ENCODE measurements around the gene MTHFSD.
"Not testable (repeated sequence)": the region's sequence is repeated elsewhere in the genome, so short reads cannot be mapped to it uniquely, and the experiment has no call there.

Gene MTHFSD, protein sequence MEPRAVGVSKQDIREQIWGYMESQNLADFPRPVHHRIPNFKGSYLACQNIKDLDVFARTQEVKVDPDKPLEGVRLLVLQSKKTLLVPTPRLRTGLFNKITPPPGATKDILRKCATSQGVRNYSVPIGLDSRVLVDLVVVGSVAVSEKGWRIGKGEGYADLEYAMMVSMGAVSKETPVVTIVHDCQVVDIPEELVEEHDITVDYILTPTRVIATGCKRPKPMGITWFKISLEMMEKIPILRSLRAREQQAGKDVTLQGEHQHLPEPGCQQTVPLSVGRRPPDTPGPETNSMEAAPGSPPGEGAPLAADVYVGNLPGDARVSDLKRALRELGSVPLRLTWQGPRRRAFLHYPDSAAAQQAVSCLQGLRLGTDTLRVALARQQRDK

DNA sequence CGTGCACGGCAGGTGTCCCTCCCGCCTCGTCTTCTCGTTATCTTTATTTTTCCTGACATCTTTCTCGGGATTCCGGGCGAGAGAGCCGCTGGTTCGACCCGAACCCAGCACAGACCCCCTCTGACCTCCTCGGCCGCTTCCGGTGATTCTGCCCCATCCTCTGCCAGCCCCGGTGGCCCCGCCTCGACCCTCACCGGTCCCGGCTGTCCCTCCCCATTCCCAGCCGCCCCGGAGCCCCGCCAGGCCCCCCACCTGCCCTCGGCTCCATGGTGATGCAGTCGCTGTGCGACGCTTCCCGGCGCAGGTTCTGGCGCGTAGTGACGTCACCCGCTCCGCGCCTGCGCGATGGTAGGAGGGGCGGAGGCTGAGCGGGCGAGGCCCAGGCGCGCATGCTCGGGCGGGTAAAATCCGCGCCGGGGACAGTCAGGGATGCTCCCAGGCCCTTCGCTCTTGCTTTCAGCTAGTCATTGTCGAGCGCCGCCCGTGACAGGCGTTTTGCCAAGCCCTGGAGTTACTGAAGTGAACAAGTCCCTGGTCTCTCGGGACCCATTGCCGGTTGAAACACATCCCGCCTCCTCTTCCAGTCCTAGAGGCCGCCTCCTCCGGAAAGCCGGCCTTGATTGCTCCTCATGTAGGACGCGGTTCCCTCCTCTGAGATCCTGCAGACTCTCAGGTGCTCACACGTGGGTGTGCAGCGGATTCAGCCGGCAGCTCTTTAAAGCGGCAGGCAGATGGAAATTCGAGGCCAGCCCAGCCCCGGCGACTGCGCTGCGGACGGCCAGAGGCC is at the start of gene MTHFSD:
MTHFSD (minus strand) TSS at position 319 of the 787 bp plus-strand sequence; CDS start at position 268, 51 bp downstream.
- peak; percentile 92 for DNase-seq (ENCODE audit: low spot score)

DNA sequence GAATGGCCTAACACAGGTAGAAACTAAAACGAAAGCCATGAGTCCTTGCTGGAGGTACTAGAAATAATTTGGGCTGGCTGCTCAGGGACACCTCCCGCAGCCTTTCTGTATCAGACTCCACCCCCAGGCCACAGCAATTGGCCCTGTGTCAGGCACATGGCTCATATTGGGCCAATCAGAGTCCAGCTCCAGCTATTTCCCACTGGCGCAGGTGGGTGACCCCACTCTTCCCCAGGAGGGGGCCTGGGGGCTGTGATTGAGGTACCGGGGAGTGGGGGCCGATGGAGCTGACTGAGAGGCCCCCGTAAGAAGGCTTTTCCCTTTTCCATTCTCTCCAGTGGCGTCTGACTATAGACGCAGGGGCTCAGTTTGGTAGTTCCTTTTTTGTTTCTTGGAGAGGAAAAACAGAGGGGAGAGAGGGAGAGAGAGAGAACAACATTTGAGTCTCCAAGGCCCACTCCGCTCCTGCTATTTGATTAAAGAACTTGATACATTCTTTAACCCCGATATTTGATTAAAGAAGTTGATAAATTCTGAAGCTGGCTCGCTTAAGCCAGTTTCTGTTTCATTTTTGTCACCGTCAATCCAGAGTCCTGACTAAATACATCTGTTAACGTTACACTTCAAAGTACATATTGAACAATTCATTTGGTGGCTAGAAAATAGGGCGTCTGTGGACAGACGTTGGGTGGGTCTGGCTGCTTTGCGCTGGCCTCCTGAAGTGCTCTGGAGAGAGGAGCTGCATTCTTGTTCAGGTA is 49.6 kb upstream of the MTHFSD start:
- DNase-seq (ENCODE audit: low spot score): peak; percentile 41

DNA sequence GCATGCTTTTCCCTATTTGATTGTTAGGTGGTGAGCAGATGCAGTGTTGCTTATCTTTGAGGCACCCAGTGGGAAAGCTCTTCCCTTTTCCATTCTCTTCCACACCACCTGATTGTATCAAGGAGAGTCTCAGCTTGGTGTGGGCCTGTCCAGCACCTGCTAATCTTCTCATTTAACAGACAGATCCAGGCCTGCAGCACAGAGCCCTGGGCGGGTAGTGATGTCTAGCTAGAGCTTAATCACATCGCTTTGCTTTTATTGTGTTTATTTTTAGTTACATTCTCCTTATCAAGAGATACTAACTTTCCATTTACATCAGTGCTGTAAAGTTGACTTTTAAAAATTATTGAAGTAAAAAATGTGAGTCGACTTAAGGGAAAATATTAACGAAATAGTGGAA is 47.5 kb upstream of the MTHFSD start:
- DNase-seq (ENCODE audit: low spot score): no peak

DNA sequence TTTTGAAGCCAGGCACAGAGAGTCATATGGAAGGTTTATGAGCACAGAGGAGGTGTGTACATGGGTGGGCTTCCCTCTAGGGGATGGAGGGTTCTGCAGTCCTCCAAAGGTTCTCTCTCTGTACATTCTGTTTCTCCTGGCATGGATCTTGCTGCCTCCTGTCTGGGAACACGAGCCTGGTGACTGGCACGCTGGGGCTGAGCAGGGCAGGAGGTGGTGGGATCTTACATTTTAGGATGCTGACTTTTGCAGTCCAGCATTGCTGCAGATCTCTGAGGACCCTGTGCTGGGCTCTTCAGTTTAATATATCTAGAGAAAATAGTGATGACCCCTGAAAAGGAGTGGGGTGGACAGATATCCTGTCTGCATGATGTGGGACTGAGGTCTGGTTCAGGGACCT is 46.3 kb upstream of the MTHFSD start:
- no peak for DNase-seq (ENCODE audit: low spot score)

DNA sequence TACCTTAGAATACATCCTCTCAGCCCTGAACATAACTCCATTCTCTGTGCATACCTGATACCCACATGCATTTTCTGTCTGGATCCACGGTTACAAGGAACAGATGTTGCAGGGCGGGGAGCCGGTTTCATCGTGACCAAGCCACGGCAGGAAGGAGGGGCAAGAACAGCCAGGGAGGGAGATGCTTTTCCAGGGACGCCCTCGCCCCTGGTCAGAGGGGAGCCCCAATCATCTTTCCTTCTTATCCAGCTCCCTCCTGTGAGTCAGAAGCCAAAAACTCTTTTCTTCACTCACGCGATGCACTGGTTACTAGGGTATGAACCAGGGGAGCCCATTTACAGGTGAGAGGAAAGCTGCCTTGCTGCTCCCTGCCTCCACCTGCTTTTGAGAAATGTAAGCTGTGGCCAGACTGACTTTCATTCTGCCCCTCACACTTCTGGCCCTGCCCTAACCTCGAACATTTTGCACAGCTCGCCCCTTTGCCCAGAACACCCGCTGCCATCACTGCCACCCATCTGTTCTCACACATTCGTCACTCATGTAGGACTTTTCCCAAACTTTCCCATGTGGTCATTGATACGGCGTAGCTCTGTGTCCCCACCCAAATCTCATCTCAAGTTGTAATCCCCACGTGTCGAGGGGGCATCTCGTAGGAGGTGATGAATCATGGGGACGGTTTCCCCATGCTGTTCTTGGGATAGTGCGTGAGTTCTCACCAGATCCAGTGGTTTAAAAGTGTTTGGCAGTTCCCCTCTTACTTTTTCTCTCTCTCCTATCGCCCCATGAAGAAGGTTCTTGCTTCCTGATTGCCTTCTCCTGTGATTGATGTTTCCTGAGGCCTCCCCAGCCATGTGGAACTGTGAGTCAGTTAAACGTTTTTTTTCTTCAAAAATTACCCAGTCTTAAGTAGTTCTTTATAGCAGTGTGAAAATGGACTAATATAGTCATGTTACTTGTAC is 43.9 kb upstream of the MTHFSD start:
- DNase-seq (ENCODE audit: low spot score): no peak

DNA sequence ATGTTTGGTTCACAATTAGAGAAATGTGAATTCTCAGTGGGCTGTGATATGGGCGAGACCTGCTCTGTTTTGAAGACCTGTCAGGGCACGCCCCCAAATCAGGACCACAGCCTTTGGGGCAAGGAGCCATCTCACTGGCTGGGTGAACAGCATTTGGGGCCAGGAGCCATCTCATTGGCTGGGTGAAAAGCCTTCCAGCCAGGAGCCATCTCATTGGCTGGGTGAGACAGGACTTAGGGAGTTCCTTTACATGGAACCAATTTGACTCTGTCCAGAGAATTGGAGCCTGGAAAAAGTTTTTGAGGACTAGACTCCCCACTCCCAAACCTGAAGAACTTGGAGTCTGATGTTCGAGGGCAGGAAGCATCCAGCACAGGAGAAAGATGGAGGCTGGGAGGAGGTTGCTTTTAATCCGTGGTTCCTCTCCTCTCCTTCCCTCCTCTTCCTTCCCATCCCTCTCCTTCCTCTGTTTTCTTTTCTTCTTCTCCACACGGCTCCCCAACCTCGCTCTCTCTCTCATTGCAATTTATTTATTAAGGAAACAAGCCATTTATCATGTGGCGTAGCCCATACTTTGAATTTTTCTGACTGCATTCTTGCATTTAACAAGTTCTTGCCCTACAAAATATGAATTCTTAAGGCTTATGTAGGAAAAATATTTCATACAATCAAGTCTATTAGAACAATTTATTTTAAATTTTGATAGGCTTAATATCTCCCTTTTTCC is 43.0 kb upstream of the MTHFSD start:
- DNase-seq (ENCODE audit: low spot score): no peak

DNA sequence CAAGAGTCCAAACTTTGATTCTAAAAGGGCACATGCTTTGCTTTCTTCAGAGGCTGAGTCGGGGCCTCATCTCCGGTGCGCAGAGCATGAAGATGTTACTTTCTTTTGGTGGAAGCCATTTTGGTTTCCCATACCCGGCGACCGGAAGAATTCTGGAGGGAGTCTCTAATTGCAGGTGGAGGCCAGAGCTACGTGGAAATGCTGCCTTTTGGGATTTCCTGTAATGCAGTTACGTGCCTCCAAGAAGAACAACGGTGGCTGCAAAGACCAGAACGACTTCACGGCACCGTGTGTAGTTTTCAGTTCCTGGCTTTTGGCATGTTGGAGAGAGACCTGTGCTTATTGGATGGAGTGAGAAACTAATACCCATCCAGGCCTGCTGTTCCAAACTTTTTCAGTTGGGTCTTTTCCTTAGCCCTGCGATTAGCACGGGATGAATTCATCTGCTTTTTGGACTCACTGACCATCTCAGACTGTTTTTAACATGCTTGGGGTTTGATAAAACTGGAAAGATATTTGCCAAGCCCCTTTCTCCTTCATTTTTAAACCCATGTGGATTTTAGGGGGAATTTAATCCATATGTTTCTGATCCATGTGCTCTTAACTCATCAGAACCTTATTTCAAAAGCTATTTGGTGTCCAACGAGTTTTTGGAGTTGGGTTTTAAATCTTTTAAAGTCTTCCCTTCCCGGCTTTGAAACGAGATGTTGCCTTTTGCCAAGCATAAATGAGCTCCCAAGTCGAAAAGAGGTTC is 42.3 kb upstream of the MTHFSD start:
- DNase-seq (ENCODE audit: low spot score): no peak

DNA sequence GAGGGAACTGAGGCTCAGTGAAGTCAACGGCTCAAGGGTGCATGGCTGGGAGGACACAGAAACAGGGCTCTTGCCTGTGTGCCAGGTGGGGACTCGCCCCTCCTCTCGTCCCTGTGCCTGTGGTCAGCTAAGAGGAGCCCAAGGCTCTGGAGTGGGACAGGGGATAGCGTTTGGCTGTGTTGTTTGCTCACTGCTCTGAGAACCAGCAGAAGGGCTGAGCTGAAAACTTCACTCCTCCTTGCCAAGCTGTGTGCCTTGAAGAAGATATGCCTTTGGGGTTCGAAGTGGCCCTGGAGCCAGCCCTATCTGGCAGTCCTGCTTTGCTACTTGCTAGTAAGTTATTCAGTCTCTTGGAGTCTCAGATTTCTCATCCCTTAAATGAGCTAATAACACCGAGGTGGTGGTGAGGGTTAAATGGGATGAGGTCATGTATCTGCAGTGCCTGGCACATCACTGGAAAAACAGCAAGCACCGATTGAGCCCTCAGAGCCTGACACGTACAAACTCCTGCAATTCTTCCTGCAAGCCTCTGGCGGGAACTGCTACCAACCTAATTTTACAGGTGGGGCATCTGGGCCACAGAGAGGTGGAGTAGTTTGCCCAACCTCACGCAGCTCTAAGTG is 41.1 kb upstream of the MTHFSD start:
- no peak for DNase-seq (ENCODE audit: low spot score)

DNA sequence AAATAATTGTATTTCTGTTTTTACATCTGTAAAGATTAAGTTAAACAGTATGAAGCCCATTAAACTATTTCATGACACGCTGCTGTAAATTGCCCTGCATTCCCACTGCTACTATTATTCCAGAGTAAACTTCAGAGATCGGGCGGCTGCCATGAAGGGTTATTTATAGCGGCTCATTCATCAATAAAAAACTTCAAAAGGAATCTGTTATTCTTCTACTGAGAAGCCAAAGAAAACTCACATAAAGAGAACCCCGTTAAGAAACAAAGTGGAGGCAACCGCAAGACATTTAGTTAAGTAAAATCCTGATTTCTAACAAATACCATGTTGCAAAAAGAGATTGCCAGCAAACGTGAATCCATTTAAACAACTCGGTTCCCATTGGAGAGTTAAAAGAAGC is 39.7 kb upstream of the MTHFSD start:
- no peak for DNase-seq (ENCODE audit: low spot score)

DNA sequence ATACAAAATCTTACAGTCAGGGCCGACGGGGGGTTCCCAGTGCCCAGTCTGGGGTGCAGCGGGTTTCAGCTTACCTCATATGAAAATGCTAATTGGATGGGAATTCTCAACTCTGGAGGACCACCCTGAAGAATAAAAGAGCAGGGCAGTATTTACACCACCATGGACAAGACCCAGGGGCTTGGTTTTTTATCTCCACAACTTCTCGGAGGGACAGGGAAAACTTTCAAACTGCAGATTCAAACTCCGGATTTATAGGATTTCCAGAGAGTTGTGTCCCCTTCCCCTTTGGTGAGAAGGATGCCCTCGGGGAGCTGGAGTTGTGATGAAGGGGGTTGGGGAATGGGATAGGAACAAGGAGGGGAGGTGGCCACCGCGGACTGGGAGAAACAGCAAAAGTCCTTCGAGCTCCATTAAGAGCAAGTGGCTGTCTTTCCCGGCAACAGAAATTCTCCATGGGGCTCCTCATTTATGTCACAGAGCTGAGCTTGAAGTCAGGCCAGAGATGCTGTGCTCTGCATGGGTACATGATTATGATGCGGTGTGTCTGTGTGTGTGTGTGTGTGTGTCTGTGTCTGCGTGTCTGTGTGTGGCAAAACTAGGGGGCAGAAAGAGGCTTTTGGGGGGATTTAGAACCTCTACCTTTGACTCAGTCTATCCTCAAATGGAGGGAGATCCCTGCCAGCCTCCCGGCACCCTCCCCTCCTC is 39.0 kb upstream of the MTHFSD start:
- DNase-seq (ENCODE audit: low spot score): no peak

DNA sequence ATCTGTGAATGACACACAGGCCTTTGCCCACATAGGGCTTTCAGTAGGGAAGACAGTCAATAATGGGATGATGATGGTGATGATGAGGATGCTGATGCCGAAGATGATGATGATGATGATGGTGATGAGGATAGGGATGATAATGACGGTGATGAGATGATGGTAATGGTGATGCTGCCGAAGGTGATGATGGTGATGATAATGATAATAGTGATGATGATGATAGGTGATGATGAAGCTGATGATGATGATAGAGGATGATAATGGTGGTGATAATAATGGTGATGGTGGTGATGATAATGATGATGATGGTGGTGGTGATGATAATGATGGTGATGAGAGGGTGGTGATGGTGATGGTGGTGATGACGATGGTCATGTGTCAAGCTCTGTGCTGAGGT is 36.2 kb upstream of the MTHFSD start:
- no peak for DNase-seq (ENCODE audit: low spot score)

DNA sequence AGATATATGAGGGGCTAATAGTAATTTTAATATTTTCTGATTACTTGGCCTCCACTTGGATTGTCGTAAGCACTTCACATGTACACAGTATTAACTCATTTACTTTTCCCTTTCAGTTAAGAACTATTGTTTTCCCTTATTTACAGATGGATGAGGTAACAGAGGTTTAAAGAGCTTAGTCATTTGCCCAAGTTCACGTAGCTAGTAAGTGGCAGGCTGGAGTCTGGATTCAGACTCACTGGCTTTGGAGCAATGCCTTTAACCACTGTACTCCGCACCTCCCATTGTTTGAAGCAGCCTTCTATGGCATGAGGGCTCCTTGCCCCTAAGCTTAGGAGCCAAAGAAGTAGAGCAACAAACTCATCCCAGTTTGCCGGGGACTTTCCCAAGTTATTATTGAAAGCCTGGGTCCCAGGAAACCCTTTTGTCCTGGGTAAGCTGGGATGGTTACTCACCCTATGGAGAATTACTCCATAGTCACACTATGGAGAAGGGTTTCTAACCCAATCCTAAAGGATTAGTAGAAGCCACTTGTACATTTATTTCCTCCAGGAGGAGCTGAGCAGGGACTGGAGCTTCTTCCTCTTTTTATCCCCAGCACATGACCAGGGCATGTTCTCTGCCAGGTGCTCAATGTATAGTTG is 35.6 kb upstream of the MTHFSD start:
- no peak for DNase-seq (ENCODE audit: low spot score)

DNA sequence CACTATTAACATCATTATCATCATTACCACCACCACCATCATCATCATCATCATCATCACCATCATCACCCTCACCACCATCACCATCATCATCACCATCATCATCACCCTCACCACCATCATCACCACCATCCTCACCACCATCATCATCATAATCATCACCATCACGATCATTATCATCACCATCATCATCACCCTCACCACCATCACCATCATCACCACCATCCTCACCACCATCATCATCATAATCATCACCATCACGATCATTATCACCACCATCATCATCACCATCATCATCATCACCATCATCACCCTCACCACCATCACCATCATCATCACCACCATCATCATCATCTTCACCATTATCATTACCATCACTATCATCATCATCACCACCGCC is 32.9 kb upstream of the MTHFSD start:
- DNase-seq (ENCODE audit: low spot score): not testable (repeated sequence)

DNA sequence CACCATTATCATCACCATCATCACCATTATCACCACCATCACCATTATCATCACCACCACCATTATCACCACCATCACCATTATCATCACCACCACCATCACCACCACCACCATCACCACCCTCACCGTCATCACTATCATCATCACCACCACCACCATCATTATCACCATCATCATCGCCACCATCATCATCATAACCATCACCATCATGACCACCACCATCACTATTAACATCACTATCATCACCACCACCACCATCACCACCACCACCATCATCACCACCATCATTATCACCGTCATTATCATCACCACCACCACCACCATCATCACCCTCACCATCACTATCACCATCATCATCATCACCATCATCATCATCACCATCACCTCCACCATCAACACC is 32.5 kb upstream of the MTHFSD start:
- no peak for DNase-seq (ENCODE audit: low spot score)

DNA sequence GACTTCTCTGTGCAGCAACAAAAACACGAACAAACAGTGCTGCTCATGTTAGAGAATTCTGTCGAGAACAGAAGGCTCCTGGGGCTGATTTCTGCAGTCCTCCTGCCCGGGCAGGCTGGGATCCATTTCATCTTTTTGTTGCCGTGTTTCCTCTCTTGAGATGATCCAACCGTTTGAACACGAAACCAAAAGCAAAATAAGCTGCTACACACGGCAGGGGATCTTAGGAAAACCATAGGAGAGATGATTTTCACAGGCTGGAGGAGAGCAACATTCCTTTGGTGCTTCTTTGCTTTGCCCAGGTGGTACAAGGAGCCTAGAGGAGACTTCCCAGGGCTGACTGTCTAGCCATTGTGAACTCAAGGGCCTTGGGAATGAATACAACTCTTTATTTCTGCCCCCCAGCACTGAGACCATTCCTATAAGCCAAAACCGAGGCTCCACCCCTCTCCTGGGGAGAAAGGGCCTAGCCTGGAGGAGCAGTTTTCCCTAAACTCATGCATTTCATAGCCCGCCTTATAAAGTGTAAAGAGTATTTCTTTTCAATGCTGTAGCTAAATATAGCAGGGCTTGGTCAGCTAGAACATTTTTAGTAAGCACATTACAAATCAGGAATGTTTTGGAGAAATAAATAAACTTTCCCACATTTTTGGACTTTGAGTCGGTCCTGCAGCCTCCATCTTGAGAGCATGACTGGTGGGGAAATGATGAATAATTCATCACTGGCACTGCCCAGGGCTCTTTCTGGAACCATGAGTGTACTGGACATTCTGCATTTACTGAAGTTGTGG is 31.0 kb upstream of the MTHFSD start:
- no peak for DNase-seq (ENCODE audit: low spot score)

DNA sequence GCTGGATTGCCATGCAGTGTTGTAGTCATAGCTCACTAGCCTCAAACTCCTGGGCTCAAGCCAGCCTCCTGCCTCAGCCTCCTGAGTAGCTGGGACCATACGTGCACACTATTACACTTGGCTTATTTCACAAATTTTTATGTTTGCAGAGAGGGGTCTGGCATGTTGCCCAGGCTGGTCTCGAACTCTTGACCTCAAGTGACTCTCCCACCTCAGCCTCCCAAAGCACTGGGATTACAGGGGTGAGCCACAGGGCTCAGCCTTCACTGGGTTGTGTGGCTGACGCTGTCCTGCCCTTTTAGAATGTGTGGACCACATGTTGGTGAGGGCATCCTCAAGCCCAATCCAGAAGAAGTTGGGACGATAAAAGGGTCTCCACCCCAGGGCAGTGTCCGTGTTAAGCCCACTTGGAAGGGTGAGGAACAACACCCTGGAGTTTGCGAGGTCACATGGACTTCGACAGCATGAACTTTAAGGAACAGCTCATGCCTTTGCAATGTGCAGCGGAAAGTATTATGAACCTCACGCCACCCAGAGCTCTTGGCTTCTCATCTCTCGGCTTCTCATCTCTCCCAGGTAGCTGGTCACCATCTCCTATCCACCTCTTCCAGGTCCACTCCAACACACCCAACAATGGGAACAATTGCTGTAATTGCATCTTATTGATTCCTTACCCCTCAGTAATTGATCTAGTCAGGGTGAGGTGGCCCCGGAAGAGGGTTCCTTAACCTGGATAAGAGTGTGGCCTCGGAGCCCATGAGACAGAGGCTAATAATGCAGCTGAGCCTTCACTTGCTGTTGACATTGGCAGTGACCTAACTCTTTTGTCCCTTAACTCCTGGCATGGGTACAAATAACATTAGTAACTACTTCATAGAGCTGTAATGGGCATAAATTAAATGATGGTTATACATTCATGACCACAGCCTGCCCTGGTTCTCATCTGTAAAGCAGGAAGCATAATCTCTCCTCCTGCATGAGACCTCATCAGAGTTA is 30.0 kb upstream of the MTHFSD start:
- DNase-seq (ENCODE audit: low spot score): no peak
